H1 (cell line): ENCODE data around the gene SFXN4. TPM values are rescaled to one million over a fixed set of nuclear protein-coding genes. Genes with fewer than 3 reads are reported as not detected.

Experiments used
- CTCF ChIA-PET: fragments of 300-600 bp; sonication (Branson Sonifier 250); formaldehyde crosslinking; loops from one replicate; lab custom pipeline; 2021; ENCODE audit not compliant: partially characterized antibody; lab: Charles Lee
- POLR2A ChIA-PET: fragments of 300-600 bp; sonication (Branson Sonifier 250); formaldehyde crosslinking; loops from one replicate; lab custom pipeline; 2021; ENCODE audit warnings: inconsistent platforms; ENCODE audit not compliant: partially characterized antibody; lab: Charles Lee
- DNase-seq, 2 experiments: peaks; one replicate each; pipeline versions ENCODE4 v3.0.0 to v3.0.0-alpha.2; 2010 to 2022; ENCODE audit warnings: low spot score in 2 of 2, low read depth in 1 of 2, mixed read lengths in 1 of 2
- FAIRE-seq: peaks from 2 replicates; lab custom pipeline; 2011; peaks lifted over from hg19 to GRCh38; lab: Jason Lieb, UNC
- H2AFZ ChIP-seq: 2 replicates; pipeline ENCODE4 v1.8.1; 2012; ENCODE audit warnings: low read length, inconsistent platforms
- H2AK5ac ChIP-seq: 2 replicates; pipeline ENCODE4 v1.6.1; 2013; ENCODE audit warnings: low read depth, low read length
- H2BK120ac ChIP-seq: replicated peaks from 2 replicates; pipeline ENCODE3; 2013; ENCODE audit warnings: low read depth, low read length, inconsistent platforms
- H2BK12ac ChIP-seq: 2 replicates; pipeline ENCODE4 v1.6.1; 2013; ENCODE audit warnings: low read depth, low read length
- H2BK15ac ChIP-seq: 2 replicates; pipeline ENCODE4 v1.6.1; 2013; ENCODE audit warnings: low read length
- H2BK20ac ChIP-seq: 2 replicates; pipeline ENCODE4 v1.6.1; 2013; ENCODE audit warnings: low read length
- H2BK5ac ChIP-seq: 2 replicates; pipeline ENCODE4 v1.6.1; 2013; ENCODE audit warnings: low read depth, low read length
- H3K14ac ChIP-seq: 2 replicates; pipeline ENCODE4 v1.6.1; 2013; ENCODE audit warnings: inconsistent platforms; ENCODE audit not compliant: insufficient read length
- H3K18ac ChIP-seq: 2 replicates; pipeline ENCODE4 v1.6.1; 2013; ENCODE audit warnings: low read length; ENCODE audit errors: extremely low read depth
- H3K23ac ChIP-seq: 2 replicates; pipeline ENCODE4 v1.6.1; 2013; ENCODE audit warnings: inconsistent platforms; ENCODE audit not compliant: insufficient read length
- H3K23me2 ChIP-seq: 2 replicates; pipeline ENCODE4 v1.6.1; 2013; ENCODE audit warnings: low read depth, low read length
- H3K27ac ChIP-seq: 2 replicates; pipeline ENCODE4 v1.6.1; 2011; ENCODE audit warnings: low read depth, low read length, inconsistent platforms
- H3K27me3 ChIP-seq, 4 experiments: replicated peaks in 1 of 4; 1 replicate in 1 of 4; 2 replicates in 3 of 4; pipeline versions ENCODE4 v1.6.1 to v1.8.1; 2011 to 2013; ENCODE audit warnings: low read length in 3 of 4, mild to moderate bottlenecking in 3 of 4, inconsistent platforms in 2 of 4, mixed read lengths in 2 of 4, moderate library complexity in 1 of 4; ENCODE audit not compliant: control insufficient read depth in 3 of 4, insufficient read depth in 3 of 4; ENCODE audit errors: extremely low read depth in 1 of 4
- H3K36me3 ChIP-seq, 4 experiments: 2 replicates each; pipeline versions ENCODE4 v1.6.1 to v1.8.1; 2011 to 2013; ENCODE audit warnings: mild to moderate bottlenecking in 4 of 4, low read length in 3 of 4, moderate library complexity in 2 of 4, control low read depth in 1 of 4, inconsistent platforms in 1 of 4; ENCODE audit not compliant: insufficient read depth in 4 of 4, control insufficient read depth in 2 of 4
- H3K4ac ChIP-seq: replicated peaks from 2 replicates; pipeline ENCODE3; 2013; ENCODE audit warnings: low read length, low read depth, mixed read lengths, inconsistent platforms; ENCODE audit not compliant: insufficient read length
- H3K4me1 ChIP-seq, 4 experiments: replicated peaks in 1 of 4; 1 replicate in 1 of 4; 2 replicates in 3 of 4; pipeline versions ENCODE4 v1.6.1 to v1.8.1; 2011 to 2013; ENCODE audit warnings: low read length in 3 of 4, inconsistent platforms in 2 of 4, mixed read lengths in 1 of 4; ENCODE audit not compliant: insufficient read depth in 4 of 4, control insufficient read depth in 3 of 4
- H3K4me2 ChIP-seq, 2 experiments: 2 replicates each; pipeline versions ENCODE4 v1.6.1 to v1.8.1; 2011 to 2013; ENCODE audit warnings: low read depth in 2 of 2, low read length in 2 of 2, control low read depth in 1 of 2, inconsistent platforms in 1 of 2, mild to moderate bottlenecking in 1 of 2; ENCODE audit not compliant: insufficient read depth in 1 of 2
- H3K4me3 ChIP-seq, 4 experiments: fragments of 200-600, 300-600 bp in 1 of 4; sonication (generic), shearing (Covaris generic), sonication (Bioruptor Twin) in 1 of 4; 2 replicates each; pipeline versions ENCODE4 v1.5.1 to v1.8.1; 2011 to 2016; ENCODE audit warnings: low read length in 4 of 4, low read depth in 3 of 4, control low read depth in 2 of 4, inconsistent platforms in 2 of 4, mild to moderate bottlenecking in 2 of 4, mixed read lengths in 1 of 4, moderate library complexity in 1 of 4; ENCODE audit not compliant: insufficient read depth in 2 of 4; ENCODE audit errors: extremely low read depth in 1 of 4
- H3K56ac ChIP-seq: replicated peaks from 2 replicates; pipeline ENCODE3; 2013; ENCODE audit warnings: low read depth, mild to moderate bottlenecking, mixed read lengths, low read length, inconsistent platforms; ENCODE audit not compliant: insufficient read length
- H3K79me1 ChIP-seq: 2 replicates; pipeline ENCODE4 v1.6.1; 2013; ENCODE audit warnings: low read depth, low read length, control low read depth
- H3K79me2 ChIP-seq, 2 experiments: 2 replicates each; pipeline versions ENCODE4 v1.6.1 to v1.8.1; 2012 to 2013; ENCODE audit warnings: low read length in 2 of 2, mild to moderate bottlenecking in 2 of 2, inconsistent platforms in 1 of 2; ENCODE audit not compliant: insufficient read depth in 2 of 2, control insufficient read depth in 1 of 2
- H3K9ac ChIP-seq, 4 experiments: replicated peaks in 1 of 4; 1 replicate in 1 of 4; 2 replicates in 3 of 4; pipeline versions ENCODE4 v1.6.1 to v1.8.1; 2011 to 2013; ENCODE audit warnings: low read depth in 3 of 4, low read length in 3 of 4, control low read depth in 2 of 4, mild to moderate bottlenecking in 2 of 4, moderate library complexity in 2 of 4, inconsistent platforms in 1 of 4; ENCODE audit errors: extremely low read depth in 1 of 4
- H3K9me3 ChIP-seq, 2 experiments: 2 replicates each; pipeline versions ENCODE4 v1.6.1 to v1.8.1; 2012 to 2013; ENCODE audit warnings: mild to moderate bottlenecking in 2 of 2, moderate library complexity in 2 of 2, control low read depth in 1 of 2, inconsistent platforms in 1 of 2, low read depth in 1 of 2, low read length in 1 of 2, mixed read lengths in 1 of 2; ENCODE audit not compliant: insufficient read depth in 2 of 2
- H4K20me1 ChIP-seq, 2 experiments: replicated peaks in 1 of 2; 2 replicates each; pipeline versions ENCODE3 to v1.8.1; 2011 to 2013; ENCODE audit warnings: inconsistent platforms in 2 of 2, low read length in 2 of 2, mild to moderate bottlenecking in 1 of 2; ENCODE audit not compliant: insufficient read depth in 2 of 2, control insufficient read depth in 1 of 2
- H4K5ac ChIP-seq: 2 replicates; pipeline ENCODE4 v1.6.1; 2013; ENCODE audit warnings: low read length, low read depth, mixed read lengths, inconsistent platforms; ENCODE audit not compliant: insufficient read length
- H4K8ac ChIP-seq: 2 replicates; pipeline ENCODE4 v1.8.0; 2013; ENCODE audit warnings: mild to moderate bottlenecking, moderate library complexity, low read length, inconsistent platforms; ENCODE audit not compliant: insufficient read depth; ENCODE audit errors: extremely low read depth
- H4K91ac ChIP-seq: replicated peaks from 2 replicates; pipeline ENCODE3; 2013; ENCODE audit warnings: low read length, mixed read lengths, inconsistent platforms; ENCODE audit not compliant: insufficient read length
- ASH2L ChIP-seq: fragments of 200-600, 300-600 bp; sonication (generic); IDR thresholded peaks from one replicate; pipeline ENCODE4 v1.7.1; 2017; ENCODE audit warnings: low read length
- BCL11A ChIP-seq, 2 experiments: IDR thresholded peaks; one replicate each; pipeline ENCODE4 v1.6.1; 2011; ENCODE audit warnings: low read depth in 2 of 2, low read length in 2 of 2, mild to moderate bottlenecking in 2 of 2
- BRCA1 ChIP-seq: IDR thresholded peaks from 2 replicates; pipeline ENCODE4 v1.6.1; 2012; ENCODE audit warnings: low read depth, low read length, improper control_type of control experiment
- CHD1 ChIP-seq: IDR thresholded peaks from 2 replicates; pipeline ENCODE4 v1.6.1; 2012; ENCODE audit warnings: low read depth, low read length, improper control_type of control experiment
- EP300 ChIP-seq, 2 experiments: IDR thresholded peaks; 1 replicate in 1 of 2; 2 replicates in 1 of 2; pipeline ENCODE4 v1.6.1; 2011 to 2012; ENCODE audit warnings: low read depth in 2 of 2, low read length in 2 of 2, mild to moderate bottlenecking in 2 of 2, borderline replicate concordance in 1 of 2, inconsistent platforms in 1 of 2, moderate library complexity in 1 of 2
- GABPA ChIP-seq: IDR thresholded peaks from 2 replicates; pipeline ENCODE4 v1.6.1; 2011; ENCODE audit warnings: mild to moderate bottlenecking, low read length, moderate library complexity, borderline replicate concordance; ENCODE audit not compliant: insufficient read depth
- HDAC6 ChIP-seq: IDR thresholded peaks from one replicate; pipeline ENCODE4 v1.7.1; 2012; ENCODE audit warnings: low read depth, mild to moderate bottlenecking, inconsistent platforms, low read length, moderate library complexity
- MAFK ChIP-seq: IDR thresholded peaks from 2 replicates; pipeline ENCODE4 v1.6.1; 2012; ENCODE audit warnings: low read depth, mild to moderate bottlenecking, improper control_type of control experiment, low read length
- RNF2 ChIP-seq: fragments of 200-900, 300-1000 bp; sonication (generic); IDR thresholded peaks from 2 replicates; pipeline ENCODE4 v1.7.1; 2016; ENCODE audit warnings: borderline replicate concordance, low read depth, mild to moderate bottlenecking, antibody characterized with exemption, low read length; ENCODE audit not compliant: poor library complexity, severe bottlenecking; ENCODE audit errors: missing control alignments
- RXRA ChIP-seq: IDR thresholded peaks from 2 replicates; pipeline ENCODE4 v1.6.1; 2011; ENCODE audit warnings: low read depth, mild to moderate bottlenecking, low read length, moderate library complexity; ENCODE audit not compliant: insufficient read depth
- SP1 ChIP-seq: IDR thresholded peaks from 2 replicates; pipeline ENCODE4 v1.6.1; 2011; ENCODE audit warnings: low read depth, low read length
- TAF7 ChIP-seq: optimal IDR thresholded peaks from 2 replicates; pipeline ENCODE3; 2011; ENCODE audit warnings: low read depth, mild to moderate bottlenecking, inconsistent platforms, low read length, moderate library complexity, borderline replicate concordance
- TBP ChIP-seq: IDR thresholded peaks from 2 replicates; pipeline ENCODE4 v1.6.1; 2011; ENCODE audit warnings: low read depth, low read length, improper control_type of control experiment
- TEAD4 ChIP-seq: IDR thresholded peaks from 2 replicates; pipeline ENCODE4 v1.6.1; 2012; ENCODE audit warnings: low read depth, low read length, inconsistent platforms, mixed read lengths
- YY1 ChIP-seq: IDR thresholded peaks from 2 replicates; pipeline ENCODE4 v1.6.1; 2011; ENCODE audit warnings: low read depth, mild to moderate bottlenecking, low read length
- WGBS, 2 experiments: shearing (Covaris generic) in 1 of 2; methylation state at CpG; one replicate each; pipeline versions ENCODE4 v1.1.6 to v1.1.7; 2013 to 2015; ENCODE audit warnings: low lambda C conversion rate in 2 of 2, mixed read lengths in 2 of 2, inconsistent platforms in 1 of 2, low coverage in 1 of 2, missing lambda C conversion rate in 1 of 2; ENCODE audit not compliant: insufficient replicate concordance in 2 of 2, insufficient coverage in 1 of 2, insufficient read length in 1 of 2; ENCODE audit errors: extremely low coverage in 1 of 2, missing lambda C conversion rate in 1 of 2; 5-methylcytosine and 5-hydroxymethylcytosine counted together
- polyA plus RNA-seq, 7 experiments: library from polyadenylated mRNA; depleted of rRNA in 3 of 7; stranded (reverse) in 5 of 7; unstranded in 2 of 7; fragments of >200 nt in 5 of 7; fragments of 200-250 nt in 2 of 7; gene quantifications; 1 replicate in 5 of 7; 2 replicates in 1 of 7; 4 replicates in 1 of 7; pipeline versions ENCODE4 v1.2.1 to v1.2.3, GENCODE V29; 2011 to 2013; ENCODE audit warnings: missing spikeins in 2 of 7, mixed read lengths in 2 of 7
- total RNA-seq: library from RNA; stranded (reverse); fragmentation: NEBNext Ultra II Directional; extraction: Animal tissue kit (Norgen Biotek cat#: 25700); gene quantifications from 2 replicates; pipeline ENCODE4 v1.2.1, GENCODE V29; 2021

The SFXN4 gene
- total and polyA plus RNA-seq, 2 of the 8 experiments (the other 6 are each of a cell fraction or from before 2014, with no cell fraction given), result 15.4 to 21.6 TPM

- DNase-seq, result no peak
- FAIRE-seq, result no peak
- no peak for TF ChIP-seq TAF7
- TF ChIP-seq BRCA1, result no peak
- TF ChIP-seq BCL11A (IDR thresholded peaks at IDR 0.05; ENCODE audit: low read depth in 2 of 2, low read length in 2 of 2), result no peak
- TF ChIP-seq CHD1, result no peak
- no peak for TF ChIP-seq EP300 (IDR thresholded peaks at IDR 0.05; ENCODE audit: borderline replicate concordance in 1 of 2, low read depth in 2 of 2, low read length in 2 of 2)
- TF ChIP-seq ASH2L, result no peak
- no peak for TF ChIP-seq TEAD4
- no peak for TF ChIP-seq MAFK
- TF ChIP-seq RNF2, result no peak
- TF ChIP-seq SP1, result no peak
- no peak for TF ChIP-seq HDAC6
- no peak for TF ChIP-seq TBP
- TF ChIP-seq GABPA, result no peak
- no peak for TF ChIP-seq YY1
- no peak for TF ChIP-seq RXRA
Measured at GRCh38 chr10:119149157-119149556, 16.4 kb downstream of the SFXN4 start.

More at GRCh38 chr10:119149157-119149556, 16.4 kb downstream of the SFXN4 start:
- no peak overlapping the region for H2AFZ ChIP-seq
- no peak overlapping the region for H3K14ac ChIP-seq
- no peak overlapping the region for H4K5ac ChIP-seq
- H3K4me2 ChIP-seq, result no peak overlapping the region
- H4K20me1 ChIP-seq, result no peaks in the 10 kb centered on the region
- H3K18ac ChIP-seq, result no peak overlapping the region
- H3K23ac ChIP-seq, result no peak overlapping the region
- H3K9ac ChIP-seq, result no peak overlapping the region
- H3K56ac ChIP-seq, result no peak overlapping the region
- H4K8ac ChIP-seq, result no peak overlapping the region
- ChIA-PET CTCF (interaction anchor here (0.7 to 1.7 kb wide), 9 partner anchors 10 to 1110 kb away, joined by 3 to 5 read pairs (median 3); no protein-coding TSS in a partner anchor), POLR2A (interaction anchor here (0.8 to 2.1 kb wide), 3 partner anchors 9 to 18 kb away, joined by 3 to 7 read pairs (median 4); no protein-coding TSS in a partner anchor)
- no peak overlapping the region for H3K4me3 ChIP-seq
- no peaks in the 10 kb centered on the region for H3K4me1 ChIP-seq
- peaks cover 0 to 2% (median under 1%) of the 10 kb centered on the region in 4 experiments; a peak in 3 of 8 replicates for H3K36me3 ChIP-seq
- no peaks in the 10 kb centered on the region for H3K27me3 ChIP-seq
- no peak overlapping the region for H2BK5ac ChIP-seq
- no peak overlapping the region for H2BK15ac ChIP-seq
- H3K79me2 ChIP-seq, result no peaks in the 10 kb centered on the region
- H2BK12ac ChIP-seq, result no peak overlapping the region
- no peaks in the 10 kb centered on the region for H3K23me2 ChIP-seq
- H2BK120ac ChIP-seq, result no peak overlapping the region
- 98% methylated on average over 8 of the region's 8 CpGs; no CpG with 5 or more reads in 1 of the 2 experiments for WGBS, 2 experiments
- no peak overlapping the region for H4K91ac ChIP-seq
- H3K27ac ChIP-seq, result no peak overlapping the region
- H2AK5ac ChIP-seq, result no peak overlapping the region
- no peaks in the 10 kb centered on the region for H3K79me1 ChIP-seq
- H2BK20ac ChIP-seq, result no peak overlapping the region
- H3K4ac ChIP-seq, result no peak overlapping the region
- no peaks in the 10 kb centered on the region for H3K9me3 ChIP-seq
